DND-41 (cell line): ENCODE measurements around the gene NPEPL1.

Experiments used
- EZH2 ChIP-seq: IDR thresholded peaks from 3 replicates; pipeline ENCODE4 v1.6.1; 2012; ENCODE audit warnings: borderline replicate concordance, low read depth, mild to moderate bottlenecking, moderate library complexity, low read length, inconsistent platforms; ENCODE audit not compliant: severe bottlenecking
- TF ChIP-seq, protein P1 (sequence below): IDR thresholded peaks from 2 replicates; pipeline ENCODE4 v1.5.1; 2012; ENCODE audit warnings: borderline replicate concordance, low read length, moderate library complexity, mild to moderate bottlenecking; ENCODE audit not compliant: poor library complexity, severe bottlenecking; ENCODE audit errors: extremely low read depth

DNA sequence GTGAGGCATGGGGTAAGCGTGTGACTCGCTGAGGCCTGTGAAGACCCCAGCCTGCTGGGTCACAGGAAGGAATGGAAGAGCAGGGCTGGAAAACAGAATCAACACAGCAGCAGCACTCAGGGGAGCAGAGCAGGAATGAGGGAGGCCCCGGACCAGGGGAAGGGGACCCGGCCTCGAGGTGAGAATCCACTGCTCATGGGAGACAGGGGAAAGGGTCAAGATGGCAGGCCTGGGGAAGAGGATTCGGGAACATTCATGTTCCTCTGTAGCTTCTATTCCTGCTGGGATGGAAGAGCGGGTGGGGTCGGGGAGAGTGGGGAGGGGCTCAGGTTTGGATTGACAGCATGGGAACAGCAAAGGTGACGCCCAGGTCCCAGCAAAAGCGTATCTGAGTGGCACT is 59.4 kb downstream of the NPEPL1 start:
- TF ChIP-seq, protein P1, sequence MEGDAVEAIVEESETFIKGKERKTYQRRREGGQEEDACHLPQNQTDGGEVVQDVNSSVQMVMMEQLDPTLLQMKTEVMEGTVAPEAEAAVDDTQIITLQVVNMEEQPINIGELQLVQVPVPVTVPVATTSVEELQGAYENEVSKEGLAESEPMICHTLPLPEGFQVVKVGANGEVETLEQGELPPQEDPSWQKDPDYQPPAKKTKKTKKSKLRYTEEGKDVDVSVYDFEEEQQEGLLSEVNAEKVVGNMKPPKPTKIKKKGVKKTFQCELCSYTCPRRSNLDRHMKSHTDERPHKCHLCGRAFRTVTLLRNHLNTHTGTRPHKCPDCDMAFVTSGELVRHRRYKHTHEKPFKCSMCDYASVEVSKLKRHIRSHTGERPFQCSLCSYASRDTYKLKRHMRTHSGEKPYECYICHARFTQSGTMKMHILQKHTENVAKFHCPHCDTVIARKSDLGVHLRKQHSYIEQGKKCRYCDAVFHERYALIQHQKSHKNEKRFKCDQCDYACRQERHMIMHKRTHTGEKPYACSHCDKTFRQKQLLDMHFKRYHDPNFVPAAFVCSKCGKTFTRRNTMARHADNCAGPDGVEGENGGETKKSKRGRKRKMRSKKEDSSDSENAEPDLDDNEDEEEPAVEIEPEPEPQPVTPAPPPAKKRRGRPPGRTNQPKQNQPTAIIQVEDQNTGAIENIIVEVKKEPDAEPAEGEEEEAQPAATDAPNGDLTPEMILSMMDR, result no peak
- TF ChIP-seq EZH2, result no peak
